Measurements from ENCODE around the gene PRAMEF27.
"Not testable (repeated sequence)": the region's sequence is repeated elsewhere in the genome, so short reads cannot be mapped to it uniquely, and the experiment has no call there.

PRAMEF27 gene

DNA sequence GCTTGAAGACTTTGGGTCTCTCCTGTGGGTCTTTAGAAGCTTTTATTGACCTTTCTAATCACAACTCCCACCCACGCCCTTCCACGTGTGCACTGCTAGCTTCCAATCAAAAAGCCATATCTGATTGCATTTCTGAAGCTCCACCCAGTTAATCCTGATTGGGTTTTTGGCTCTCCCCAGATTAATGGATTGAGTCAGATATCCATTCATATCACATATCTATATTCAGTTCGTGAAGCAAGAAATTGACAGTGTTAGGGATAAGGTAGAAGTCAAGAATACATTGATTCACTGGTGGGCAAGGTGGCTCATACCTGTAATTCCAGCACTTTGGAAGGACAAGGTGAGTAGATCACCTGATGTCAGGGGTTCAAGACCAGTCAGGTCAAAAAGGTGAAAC lies at the start of gene PRAMEF27:
TSS of gene PRAMEF27 (minus strand) at position 101 of the 400 bp plus-strand sequence. CDS start 2,916 bp downstream, outside the sequence.
- not testable (repeated sequence) for DNase-seq (ENCODE audit: low read depth)

DNA sequence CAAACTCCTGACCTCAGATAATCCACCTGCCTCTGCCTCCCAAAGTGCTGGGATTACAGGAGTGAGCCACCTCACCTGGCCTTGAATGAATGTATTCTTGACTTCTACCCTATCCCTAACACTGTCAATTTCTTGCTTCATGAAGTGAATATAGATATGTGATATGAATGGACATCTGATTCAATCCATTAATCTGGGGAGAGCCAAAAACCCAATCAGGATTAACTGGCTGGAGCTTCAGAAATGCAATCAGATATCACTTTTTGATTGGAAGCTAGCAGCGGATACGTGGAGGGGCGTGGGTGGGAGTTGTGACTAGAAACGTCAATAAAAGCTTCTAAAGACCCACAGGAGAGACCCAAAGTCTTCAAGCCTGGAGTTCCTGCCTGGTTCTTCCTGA lies 14.1 kb upstream of the PRAMEF27 start, which contains the start of gene PRAMEF25:
TSS of gene PRAMEF25 (plus strand) at position 301 of the 400 bp plus-strand sequence. CDS start 2,920 bp downstream, outside the sequence.
- not testable (repeated sequence) for DNase-seq (ENCODE audit: low read depth)

GRCh38 chr1:13019846-13020245 lies 36.5 kb downstream of the PRAMEF27 start:
- DNase-seq (ENCODE audit: low read depth) = not testable (repeated sequence)

DNA sequence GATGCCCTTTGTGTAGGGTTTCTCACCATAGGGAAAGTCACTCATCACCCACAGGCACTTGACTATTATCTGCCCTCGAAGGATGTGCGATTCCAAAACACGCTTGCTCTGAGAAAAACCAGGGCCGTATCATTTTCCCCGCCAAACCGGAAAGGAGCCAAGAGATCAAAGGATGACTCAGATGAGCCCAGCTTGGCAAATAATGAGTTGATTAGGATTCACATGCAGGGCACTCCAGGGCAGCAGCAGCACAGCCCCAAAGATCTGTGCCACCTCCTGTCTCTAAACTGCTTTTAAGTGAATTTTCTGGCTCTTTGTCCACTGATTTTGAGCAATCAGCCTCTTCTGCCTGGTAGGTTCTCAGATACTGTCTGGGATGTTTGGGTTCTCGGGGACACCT lies 44.4 kb downstream of the PRAMEF27 start:
- DNase-seq (ENCODE audit: low read depth) = not testable (repeated sequence)

DNA sequence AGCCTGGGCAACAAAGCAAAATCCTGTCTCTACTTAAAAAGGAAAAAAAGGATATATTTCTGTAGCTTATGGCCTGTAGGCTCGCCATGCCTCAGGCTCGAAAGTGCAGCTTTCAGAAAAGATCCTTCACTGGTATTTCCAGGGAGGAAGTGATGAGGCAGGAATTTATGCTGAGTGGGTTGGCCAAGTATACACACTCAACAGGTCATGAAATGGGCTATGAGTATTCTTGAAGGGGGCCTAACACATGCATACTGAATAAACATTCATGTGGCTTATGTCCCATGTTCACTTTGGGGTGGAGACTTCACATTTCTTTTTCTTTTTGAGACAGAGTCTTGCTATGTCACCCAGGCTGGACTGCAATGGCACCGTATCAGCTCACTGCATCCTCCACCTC lies 47.0 kb downstream of the PRAMEF27 start:
- not testable (repeated sequence) for DNase-seq (ENCODE audit: low read depth)

- DNase-seq (ENCODE audit: low read depth) = not testable (repeated sequence)
Observed at GRCh38 chr1:13005732-13006131, 50.6 kb downstream of the PRAMEF27 start.
